CD4-positive, alpha-beta T cell treated with Interleukin-2 at 100 ng/mL for 4 hours (primary cell): ENCODE results near the gene SUPT16H.
"Not testable (repeated sequence)": the region's sequence is repeated elsewhere in the genome, so short reads cannot be mapped to it uniquely, and the experiment has no call there.

Experiments
- DNase-seq: peaks from one replicate; pipeline ENCODE4 v3.0.0-alpha.2; 2020; ENCODE audit warnings: low spot score

SUPT16H gene

DNA sequence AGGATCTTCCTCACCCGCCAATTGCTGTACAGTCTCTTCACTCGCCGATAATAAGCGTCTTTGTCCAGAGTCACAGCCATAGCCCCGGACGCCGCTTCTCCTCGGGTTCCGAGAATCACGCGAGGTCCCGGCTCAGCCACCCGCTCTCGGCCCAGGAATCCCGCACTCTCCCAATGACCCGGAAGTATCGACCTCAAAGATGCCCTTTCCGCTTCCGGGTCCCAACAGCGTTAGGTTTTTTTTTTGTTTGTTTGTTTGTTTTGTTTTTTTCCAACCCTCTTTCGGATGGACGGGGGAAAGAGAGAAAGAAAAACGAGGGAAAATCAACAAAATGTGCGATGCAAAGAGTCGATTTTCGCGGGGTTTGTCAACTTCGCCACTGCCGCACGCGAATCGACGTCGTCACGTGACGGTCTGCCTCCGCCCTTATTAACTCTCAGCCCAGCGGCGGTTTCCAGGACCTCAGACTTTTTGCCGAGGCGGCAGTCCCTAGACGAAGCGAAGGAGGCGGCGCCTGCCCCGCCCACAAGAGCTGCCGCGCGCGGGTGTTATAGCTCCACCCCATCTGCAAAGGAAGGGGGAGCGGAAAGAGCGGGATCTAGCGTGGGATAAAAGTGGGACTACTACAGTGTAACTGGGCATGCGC, at the start of gene SUPT16H:
Gene SUPT16H (minus strand): TSS at position 172 of the 646 bp plus-strand sequence. CDS start 92 bp downstream, at position 80.
- peak; percentile 93 for DNase-seq

DNA sequence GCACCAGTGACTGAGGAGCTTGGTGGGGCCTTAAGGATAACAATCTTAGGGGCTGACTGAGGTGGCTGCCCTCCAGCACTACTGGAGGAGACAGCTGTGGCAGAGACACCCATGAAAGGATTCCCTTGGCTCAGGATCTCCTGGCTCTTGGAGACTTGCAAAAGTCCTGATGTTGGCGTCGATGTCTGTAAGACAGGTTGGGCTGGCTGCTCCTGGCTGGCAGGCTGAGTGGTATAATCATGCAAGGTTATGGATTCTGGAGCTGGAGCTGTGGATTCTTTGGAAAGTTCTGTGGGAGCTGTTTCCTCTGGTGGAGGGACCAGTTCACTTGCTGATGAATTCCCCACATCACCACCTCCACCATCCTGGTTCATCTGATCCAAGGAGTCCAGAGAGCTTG, 47.3 kb upstream of the SUPT16H start:
- no peak for DNase-seq

DNA sequence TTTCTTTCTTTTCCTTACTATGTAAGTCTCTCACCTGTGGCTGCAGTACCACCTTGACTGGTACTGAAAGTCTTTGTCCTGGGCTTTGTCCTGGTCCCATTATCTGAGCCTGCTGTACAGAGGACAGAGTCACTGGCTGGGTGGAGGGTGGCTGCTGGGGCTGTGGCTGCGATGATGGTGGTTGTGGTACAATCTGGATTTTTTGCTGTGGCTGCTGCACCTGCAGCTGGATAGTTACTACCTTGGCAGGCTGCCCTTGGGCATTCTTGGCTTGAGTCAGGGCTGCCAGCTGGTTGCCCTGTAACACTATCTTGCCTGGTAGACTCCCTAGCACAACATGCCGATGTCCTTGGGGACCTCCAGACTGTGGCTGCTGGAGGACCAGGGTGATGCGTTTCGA, 45.1 kb upstream of the SUPT16H start:
- DNase-seq = no peak

DNA sequence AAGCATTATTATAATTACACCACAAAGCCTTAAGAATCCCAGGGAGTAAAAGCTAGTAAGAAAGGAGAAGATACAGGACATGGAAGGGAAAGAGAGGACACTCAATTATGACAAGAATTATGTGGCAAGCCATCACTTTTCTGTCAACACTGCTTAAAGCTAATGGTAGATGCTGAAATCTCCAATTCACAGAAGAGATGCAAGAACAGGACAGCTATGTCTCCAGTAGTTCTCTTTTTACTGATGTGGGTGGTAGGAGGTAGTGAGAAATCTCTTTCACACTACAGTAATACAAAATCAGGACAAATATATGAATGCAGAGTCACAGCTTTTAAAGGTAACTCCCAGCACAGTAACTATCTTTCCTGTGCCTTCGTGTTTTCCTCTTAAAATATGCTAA, 42.9 kb upstream of the SUPT16H start:
- DNase-seq = no peak

DNA sequence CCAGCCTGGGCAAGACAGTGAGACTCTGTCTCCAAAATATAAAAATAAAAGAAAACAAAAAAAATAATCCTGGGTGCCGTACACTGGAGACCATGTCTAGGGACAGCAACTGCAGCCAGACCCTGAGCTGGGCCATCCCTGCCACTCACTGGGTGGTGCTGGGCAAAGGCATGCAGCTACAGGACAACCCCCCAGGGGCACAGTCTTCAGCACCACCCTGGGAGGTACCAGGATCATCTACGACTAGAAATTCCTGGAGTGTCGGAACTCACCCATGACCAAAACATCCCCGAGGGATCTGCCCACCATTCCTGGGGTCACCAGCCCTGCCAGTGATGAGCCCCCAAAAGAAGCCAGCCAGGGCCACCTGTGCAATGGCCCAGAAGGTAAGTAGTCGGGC, 35.7 kb upstream of the SUPT16H start:
- DNase-seq = no peak

DNA sequence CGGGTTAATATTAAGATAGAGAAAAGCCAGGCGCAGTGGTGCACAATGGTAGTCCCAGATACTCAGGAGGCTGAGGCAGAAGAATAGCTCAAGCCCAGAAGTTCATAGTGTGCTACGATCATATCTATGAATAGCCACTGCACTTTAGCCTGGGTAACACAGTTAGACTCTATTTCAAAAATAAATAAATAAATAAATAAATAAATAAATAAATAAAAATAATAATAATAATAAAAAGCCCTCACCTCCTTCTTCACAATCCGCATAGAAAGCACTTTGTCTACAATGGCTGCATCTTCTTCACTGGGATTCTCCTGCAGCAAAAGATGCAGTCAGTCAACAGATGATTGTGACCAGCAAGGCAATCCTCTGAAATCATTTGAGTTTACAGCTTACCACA, 31.5 kb upstream of the SUPT16H start:
- no peak for DNase-seq

DNA sequence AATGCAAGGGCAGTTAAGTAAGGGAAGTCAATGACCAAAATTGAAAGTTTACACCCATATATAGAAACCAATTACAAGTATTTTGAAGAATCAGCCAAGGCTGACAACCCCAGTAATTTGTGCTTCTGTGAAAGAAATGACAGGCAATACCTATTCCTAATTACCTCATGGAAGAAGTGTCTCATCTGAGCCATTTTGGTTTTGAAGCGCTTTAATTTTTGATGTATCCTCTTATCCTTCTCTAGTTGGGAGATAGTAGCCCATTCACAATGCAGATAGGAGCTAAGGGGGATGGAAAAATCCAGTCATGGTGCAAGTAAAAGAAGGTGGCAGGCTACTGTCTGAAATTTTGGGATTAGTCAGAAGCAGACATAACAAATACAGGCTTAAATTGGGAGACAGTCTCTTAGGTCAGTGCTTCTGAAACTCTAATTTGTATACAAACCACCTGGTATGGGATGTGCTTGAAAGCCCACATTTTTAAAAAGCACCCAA, 30.4 kb upstream of the SUPT16H start:
- DNase-seq = no peak

DNA sequence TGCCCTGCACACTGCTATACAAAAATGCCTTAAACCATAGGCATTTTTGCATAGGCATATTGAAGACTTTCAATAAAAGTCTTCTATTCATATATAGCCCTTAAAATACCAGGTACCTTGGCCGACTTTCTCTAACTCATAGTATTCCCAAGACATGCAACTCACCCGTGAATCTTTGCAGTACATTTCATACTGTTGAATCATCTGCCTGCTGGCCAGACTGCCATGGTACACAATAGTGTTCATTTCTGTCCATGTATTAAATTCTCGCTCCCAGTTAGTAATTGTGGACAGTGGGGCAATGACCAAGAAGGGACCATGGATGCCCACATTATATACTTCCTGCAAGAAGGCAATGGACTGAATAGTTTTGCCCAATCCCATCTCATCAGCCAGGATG, 24.3 kb upstream of the SUPT16H start:
- no peak for DNase-seq

DNA sequence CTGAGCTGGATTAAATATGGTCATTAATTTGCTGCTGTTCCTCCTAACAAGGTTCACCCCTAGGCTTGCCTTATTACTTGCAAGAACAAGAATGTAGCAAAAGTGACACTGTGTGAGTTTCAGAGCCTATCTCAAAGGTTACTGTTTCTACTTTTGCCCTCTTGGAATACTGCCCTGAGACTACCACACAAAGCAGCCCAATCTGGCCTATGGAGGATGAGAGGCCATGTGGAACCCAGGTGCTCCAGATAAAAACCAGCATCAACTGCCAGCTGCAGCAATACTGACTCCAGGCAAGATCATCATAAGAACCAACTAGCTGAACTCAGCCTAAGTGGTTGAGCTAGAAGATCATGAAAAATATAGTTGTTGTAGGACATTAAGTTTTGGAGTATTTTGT, 22.4 kb upstream of the SUPT16H start:
- DNase-seq = no peak

DNA sequence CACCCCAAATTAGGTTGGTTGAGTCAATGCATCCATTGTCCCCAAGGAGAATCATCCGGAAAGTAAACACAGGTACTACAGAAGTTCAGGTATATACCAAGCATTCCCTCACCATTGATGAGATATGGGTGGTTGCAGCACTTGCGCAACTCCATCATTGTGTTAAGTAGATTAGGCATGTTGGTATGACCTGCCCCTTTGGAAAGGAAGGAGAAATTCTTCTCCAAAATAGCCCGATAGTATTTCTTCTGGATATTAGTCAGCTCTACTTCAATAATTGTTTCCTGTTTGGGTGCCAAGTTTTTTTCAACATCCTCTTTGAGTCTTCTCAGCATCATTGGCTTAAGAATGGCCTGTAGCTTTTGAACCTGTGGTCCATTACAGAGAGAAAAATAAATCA, 21.3 kb upstream of the SUPT16H start:
- no peak for DNase-seq

DNA sequence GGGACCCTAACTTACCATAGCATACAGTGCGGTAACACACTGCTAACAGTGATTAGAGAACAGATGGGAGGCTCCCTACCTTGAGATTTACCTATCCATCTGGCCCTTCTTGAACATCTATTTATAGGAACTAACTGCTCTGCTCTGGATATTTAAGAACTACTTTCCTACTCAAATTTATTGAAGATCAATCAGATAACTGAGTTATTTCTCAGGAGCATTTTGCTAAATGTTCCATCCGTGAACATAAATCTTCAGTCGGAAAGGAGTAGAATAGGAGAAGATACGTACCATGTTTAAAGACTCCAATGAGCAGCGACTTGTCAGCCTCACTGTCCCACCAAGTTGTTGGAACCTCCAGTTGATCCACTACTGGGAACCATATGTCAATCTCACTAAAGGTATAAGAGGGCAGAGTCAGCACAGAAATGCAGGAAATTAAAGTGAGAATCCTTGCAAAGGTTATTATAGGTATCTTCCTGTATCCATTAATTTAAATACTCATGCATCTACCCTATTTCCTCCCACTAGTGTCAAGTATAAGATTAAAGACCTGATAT, 15.6 kb upstream of the SUPT16H start:
- DNase-seq = no peak

DNA sequence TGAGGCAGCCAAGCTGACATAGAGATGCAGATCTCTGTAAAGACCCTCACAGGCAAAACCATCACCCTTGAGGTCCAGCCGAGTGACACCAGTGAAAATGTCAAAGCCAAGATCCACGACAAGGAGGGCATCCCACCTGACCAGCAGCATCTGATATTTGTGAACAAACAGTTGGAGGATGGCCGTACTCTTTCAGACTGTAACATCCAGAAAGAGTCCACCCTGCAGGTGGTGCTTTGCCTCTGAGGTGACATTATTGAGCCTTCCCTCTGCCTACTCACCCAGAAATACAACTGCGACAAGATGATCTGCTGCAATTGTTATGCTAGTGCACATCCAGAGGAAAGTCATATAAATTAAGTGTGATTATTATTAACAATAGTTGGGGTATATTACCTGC, 15.1 kb upstream of the SUPT16H start:
- no peak for DNase-seq

DNA sequence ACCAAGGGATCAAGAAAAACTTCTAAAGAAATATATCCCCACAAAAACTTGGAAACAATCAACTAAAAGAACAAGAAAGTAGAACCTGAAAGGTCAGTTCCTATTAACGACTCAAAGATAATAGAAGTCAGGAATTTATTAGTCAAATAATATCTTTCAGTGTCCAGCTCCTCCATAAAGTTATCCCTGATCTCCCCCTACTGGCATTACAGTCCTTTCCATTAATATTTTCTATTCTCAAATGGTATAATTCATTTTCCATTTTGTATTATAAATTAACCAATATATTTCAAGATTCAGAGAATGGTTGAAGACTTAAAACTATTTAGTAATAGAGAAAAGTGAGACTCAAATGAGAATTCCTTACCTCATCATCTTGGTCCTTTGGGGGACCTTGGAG, 11.6 kb upstream of the SUPT16H start:
- DNase-seq = no peak

DNA sequence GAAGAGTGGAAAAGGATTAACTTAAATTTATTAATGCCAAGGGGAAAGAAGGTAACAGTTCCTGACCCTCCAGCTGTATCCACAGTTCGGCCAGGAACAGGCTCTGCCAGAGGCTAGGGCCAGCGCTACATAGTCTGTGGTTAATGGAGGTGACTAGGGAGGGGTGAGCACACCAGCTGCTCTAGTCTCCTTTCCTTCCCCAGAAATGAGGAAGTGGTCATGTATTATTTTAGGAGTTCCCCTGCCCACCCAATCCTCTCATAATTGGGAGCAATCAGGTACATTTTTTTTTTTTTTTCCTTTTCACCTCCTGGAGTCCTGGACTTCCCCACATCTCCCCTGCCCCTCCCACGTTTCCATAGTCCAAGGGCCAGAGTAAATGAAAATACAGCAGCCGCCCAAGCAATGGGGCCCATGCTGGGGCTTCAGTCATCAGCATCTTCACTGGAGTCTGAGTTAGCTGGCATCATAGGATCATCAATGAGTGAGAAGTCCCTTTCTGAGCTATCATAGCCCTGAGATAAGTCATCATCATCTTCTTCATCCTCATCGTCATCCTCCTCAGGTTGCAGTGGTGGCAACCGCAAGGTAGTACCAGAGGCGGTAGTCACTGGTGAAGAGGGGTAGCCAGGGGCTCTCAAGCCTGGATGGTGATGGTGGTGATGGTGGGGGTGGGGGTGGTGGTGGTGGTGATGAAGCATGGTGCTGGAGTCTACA, 1.5 kb upstream of the SUPT16H start:
- no peak for DNase-seq

DNA sequence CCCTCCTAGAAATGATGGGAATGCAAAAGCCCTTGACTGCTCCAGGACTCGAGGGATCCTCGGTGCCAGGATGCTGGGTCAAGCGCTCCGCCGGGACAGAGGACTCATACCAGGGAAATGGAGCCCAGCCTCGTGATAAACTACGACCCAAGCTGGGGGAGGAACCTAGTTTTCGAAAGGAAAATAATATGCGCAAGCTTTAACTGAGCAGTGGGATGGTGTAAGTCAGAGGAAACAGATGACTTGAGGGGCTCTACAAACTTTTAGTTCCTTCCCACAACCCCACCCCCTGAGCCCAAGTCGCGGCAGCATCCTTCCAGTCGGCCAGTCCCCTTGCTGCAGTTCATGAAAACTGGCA, 654 bp upstream of the SUPT16H start:
- DNase-seq = no peak

DNA sequence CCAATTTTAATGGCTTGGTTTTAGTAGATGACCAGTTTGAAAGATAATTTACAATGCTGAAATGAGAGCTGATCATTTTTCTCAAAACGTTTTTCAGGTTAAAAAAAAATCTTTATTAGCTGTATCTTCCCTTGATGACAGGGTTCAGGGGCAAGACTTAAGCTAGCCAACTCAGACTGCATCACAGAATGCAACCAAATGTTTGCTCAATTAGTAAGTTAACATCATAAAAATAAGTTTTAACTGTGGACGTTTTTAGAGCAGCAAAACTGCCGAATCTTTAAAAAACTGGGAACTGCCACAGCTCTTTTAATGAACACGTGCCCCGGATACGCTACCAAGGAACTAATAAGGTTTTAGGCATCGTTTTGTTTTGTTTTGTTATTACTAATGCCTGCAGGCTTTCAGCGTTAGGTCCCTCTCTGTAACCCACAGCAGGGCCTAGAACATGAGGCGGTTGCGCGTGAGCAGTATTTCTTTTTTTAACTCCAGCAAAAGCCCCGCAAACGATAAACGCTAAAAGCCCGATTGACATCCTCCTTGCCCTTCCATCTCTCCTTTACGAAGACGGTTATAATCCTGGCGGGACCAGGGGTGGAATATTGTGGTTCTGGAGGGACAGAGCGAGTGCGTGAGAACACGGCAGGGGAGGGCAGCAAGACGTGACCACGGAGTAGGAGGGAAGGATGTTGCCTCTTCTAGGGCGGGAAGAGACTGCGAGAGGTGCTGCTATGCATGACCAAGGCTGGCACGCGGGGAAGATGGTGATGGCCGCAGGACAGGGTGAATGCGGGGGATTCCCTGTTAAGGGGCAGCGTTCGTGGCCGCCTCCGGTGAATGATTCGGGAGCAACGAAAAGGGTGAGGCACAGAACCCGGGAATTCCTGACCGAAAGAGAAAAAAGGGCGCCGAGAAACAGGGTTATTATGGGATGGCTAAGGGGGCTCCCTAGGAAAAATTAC, 652 bp downstream of the SUPT16H start:
- DNase-seq = peak; percentile 26

DNA sequence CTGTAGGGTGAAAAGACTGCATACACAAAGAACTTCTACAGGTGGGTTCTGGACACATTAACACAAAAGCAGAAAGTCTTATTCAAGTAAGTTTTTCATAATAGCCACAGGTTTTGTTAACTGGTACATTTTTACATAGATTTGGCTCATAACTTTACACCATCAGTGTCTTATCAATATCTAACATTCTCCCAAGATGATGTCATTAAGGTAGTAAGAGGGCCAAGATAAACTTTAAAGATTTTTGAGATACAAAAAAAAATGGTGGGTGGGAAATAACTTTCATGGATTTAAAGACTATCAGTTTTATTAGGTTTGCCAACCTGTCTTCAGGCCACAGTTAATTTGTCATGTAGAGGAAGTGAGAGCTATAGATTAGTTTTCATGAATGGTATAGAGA, 1.7 kb downstream of the SUPT16H start:
- DNase-seq = no peak

DNA sequence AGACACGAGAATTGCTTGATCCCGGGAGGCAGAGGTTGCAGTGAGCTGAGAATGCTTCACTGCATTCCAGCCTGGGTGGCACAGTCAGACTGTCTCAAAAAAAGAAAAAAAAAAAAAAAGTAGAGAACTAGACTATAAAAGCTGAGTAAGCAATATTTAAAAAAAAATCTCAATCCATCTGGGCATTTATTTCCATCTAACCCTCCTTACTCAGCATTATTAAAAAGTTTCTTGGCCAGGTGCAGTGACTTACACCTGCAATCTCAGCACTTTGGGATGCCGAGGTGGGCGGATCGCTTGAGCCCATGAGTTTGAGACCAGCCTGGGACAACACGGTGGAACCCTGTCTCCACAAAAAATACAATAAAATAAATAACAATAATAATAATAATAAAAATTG, 4.5 kb downstream of the SUPT16H start:
- DNase-seq = no peak

DNA sequence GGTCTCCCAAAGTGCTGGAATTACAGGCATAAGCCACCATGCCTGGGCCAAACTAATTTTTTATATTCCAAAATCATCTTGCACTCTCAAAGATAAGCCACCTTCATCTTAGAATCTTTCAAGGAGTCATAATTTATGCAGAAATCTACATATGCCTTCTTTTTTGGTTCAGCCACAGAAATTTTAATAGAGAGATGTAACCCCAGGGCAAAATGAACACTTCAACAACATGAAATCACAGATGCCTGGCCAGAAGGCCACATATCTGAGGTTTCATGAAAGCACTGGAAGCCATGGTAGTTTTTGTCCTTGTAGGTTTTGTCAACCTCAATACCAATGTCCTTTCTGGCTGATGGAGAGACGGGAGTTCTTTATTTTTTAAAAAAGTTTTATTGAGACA, 9.8 kb downstream of the SUPT16H start:
- DNase-seq = no peak

DNA sequence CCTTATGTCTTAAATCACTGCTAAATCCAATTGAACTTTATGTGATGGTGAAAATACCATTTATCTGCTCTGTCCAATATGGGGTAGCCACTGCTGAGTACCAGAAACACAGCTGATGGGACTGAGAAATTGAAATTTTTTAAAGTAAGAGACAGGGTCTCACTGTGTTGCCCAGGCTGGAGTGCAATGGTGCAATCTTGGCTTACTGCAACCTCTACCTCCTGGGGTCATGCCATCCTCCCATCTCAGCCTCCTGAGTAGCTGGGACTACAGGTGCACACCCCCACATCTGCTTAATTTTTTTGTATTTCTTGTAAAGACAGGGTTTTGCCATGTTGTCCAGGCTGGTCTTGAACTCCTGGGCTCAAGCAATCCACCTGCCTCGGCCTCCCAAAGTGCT, 11.0 kb downstream of the SUPT16H start:
- not testable (repeated sequence) for DNase-seq

DNA sequence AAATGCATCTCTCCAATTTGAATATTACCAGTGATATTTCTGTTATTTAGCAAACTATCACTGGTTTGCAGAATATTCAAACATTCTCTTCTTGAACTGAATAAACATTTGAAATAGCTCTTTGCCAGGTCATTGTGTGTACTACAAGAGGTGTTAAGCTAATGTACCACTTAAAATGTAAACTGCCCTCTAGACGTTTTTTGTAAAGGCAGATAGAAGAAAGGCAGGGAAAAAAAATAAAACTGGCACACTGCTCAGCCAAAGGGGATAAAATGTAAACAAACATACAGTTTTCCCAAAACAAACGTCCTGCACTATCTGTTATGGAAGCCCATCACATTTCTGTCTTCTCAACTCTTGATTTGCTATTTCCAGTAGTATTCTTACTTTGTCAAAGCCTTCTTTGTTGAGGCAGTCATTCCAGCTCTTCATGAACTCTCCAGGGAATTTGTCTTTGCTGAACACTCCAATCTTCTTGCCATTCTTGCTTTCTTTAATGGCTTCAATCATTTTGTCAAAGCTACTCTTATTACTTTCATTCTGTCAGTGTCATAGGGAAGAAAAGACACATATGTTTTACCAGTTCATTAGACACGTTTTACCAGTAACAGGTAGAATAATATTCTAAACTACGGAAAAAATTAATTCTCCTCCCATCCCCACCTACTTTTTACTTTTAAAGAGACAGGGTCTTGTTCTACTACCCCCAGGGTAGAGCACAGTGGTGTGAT, 13.7 kb downstream of the SUPT16H start:
- no peak for DNase-seq
